A549 (cell line): Measurements from ENCODE around the gene SLX9.

Source experiments
- EP300 ChIP-seq, 2 experiments: fragments of >200 bp; sonication (Bioruptor Twin); formaldehyde crosslinking; IDR thresholded peaks; 2 replicates in 1 of 2; 3 replicates in 1 of 2; pipeline ENCODE4 v1.6.1; 2016 to 2017
- NPAS2 ChIP-seq: fragments of 250-450 bp; sonication (Bioruptor Pico); IDR thresholded peaks from 2 replicates; pipeline ENCODE4 v1.8.0; 2022; ENCODE audit warnings: mild to moderate bottlenecking, moderate library complexity, borderline replicate concordance
- POLR2A ChIP-seq: IDR thresholded peaks from 2 replicates; pipeline ENCODE4 v1.6.1; 2012; ENCODE audit warnings: mild to moderate bottlenecking, low read length
- RAD21 ChIP-seq, 2 experiments: fragments of >200 bp in 1 of 2; sonication (Bioruptor Twin) in 1 of 2; formaldehyde crosslinking in 1 of 2; IDR thresholded peaks in 1 of 2; conservative IDR thresholded peaks in 1 of 2; 2 replicates in 1 of 2; 3 replicates in 1 of 2; pipeline ENCODE4 v1.6.1; 2012 to 2018; ENCODE audit warnings: inconsistent platforms in 1 of 2
- RFX5 ChIP-seq: fragments of 450-650 bp; IDR thresholded peaks from 2 replicates; pipeline ENCODE4 v1.7.1; 2014; ENCODE audit warnings: antibody characterized with exemption, mild to moderate bottlenecking, moderate library complexity

GRCh38 chr21:44999428-44999971 is 59.7 kb downstream of the SLX9 start:
- TF ChIP-seq RAD21 (conservative IDR thresholded peaks at IDR 0.05 in 1 of 2, IDR thresholded peaks at IDR 0.05 in 1 of 2) (no peak), NPAS2 (CRISPR knock-in tag) (no peak), POLR2A (no peak), RFX5 (no peak), EP300 (IDR thresholded peaks at IDR 0.05) (no peak)
